GM12875 (cell line): ENCODE results near the gene ANAPC16.

ENCODE experiments used
- H3K4me3 ChIP-seq: one replicate; pipeline ENCODE4 v1.5.1; 2011; ENCODE audit warnings: low read depth, low read length, control low read depth
- TF ChIP-seq, protein P1 (sequence below): IDR thresholded peaks from 2 replicates; pipeline ENCODE4 v1.5.1; 2011; ENCODE audit warnings: low read depth, mild to moderate bottlenecking, control low read depth, inconsistent platforms, low read length, moderate library complexity, borderline replicate concordance; ENCODE audit not compliant: insufficient read depth

The ANAPC16 gene

DNA sequence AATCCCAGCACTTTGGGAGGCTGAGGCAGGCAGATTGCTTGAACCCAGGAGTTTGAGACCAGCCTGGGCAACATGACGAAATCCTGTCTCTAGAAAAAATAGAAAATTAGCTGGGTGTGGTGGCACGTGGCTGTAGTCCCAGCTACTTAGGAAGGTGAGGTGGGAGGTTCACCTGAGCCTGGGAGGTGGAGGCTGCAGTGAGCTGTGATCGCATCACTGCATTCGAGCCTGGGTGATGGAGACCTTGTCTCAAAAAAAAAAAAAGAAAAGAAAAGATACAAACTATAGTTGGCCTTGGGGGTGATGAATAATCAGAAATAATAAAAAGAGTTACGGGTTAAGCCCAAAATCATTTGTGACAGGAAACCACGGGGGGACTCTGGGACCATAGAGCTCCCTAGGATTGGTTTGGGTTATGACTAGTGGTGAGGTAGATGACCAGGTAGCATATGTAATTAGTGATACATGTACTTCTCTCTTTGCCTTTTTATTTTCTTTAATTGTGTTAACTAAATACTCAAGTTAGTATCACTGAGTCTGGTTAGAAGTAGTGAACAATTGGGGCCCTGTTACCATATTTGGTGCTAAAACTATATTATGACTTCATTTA, 10.7 kb downstream of the ANAPC16 start:
- TF ChIP-seq, protein P1, sequence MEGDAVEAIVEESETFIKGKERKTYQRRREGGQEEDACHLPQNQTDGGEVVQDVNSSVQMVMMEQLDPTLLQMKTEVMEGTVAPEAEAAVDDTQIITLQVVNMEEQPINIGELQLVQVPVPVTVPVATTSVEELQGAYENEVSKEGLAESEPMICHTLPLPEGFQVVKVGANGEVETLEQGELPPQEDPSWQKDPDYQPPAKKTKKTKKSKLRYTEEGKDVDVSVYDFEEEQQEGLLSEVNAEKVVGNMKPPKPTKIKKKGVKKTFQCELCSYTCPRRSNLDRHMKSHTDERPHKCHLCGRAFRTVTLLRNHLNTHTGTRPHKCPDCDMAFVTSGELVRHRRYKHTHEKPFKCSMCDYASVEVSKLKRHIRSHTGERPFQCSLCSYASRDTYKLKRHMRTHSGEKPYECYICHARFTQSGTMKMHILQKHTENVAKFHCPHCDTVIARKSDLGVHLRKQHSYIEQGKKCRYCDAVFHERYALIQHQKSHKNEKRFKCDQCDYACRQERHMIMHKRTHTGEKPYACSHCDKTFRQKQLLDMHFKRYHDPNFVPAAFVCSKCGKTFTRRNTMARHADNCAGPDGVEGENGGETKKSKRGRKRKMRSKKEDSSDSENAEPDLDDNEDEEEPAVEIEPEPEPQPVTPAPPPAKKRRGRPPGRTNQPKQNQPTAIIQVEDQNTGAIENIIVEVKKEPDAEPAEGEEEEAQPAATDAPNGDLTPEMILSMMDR, result no peak

DNA sequence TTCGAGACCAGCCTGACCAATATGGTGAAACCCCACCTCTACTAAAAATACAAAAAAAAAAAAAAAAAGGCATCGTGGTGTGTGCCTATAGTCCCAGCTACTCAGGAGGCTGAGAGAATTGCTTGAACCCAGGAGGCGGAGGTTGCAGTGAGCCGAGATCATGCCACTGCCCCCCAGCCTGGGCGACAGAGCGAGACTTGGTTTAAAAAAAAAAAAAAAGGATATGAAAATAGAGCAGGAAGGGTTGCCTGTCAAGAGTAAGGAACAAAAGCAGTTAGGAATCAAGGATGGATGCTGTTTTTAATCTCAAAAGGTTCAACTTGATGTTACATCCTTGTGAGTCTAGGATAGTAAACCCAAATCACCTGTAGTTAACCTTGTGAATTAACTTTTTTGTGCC, 12.0 kb downstream of the ANAPC16 start:
- H3K4me3 ChIP-seq, result no peak overlapping the region
- TF ChIP-seq, protein P1, result no peak

More for the DNA sequence above, 10.7 kb downstream of the ANAPC16 start:
- H3K4me3 ChIP-seq, result no peak overlapping the region

GRCh38 chr10:72228318-72228751, 12.5 kb downstream of the ANAPC16 start:
- H3K4me3 ChIP-seq, result no peak overlapping the region
- TF ChIP-seq, protein P1, result no peak

GRCh38 chr10:72229261-72230251, 13.7 kb downstream of the ANAPC16 start:
- no peak overlapping the region for H3K4me3 ChIP-seq
- TF ChIP-seq, protein P1, result no peak

- no peak overlapping the region for H3K4me3 ChIP-seq
- TF ChIP-seq, protein P1, result no peak
These were observed 17.8 kb downstream of the ANAPC16 start for GRCh38 chr10:72233621-72234020.

DNA sequence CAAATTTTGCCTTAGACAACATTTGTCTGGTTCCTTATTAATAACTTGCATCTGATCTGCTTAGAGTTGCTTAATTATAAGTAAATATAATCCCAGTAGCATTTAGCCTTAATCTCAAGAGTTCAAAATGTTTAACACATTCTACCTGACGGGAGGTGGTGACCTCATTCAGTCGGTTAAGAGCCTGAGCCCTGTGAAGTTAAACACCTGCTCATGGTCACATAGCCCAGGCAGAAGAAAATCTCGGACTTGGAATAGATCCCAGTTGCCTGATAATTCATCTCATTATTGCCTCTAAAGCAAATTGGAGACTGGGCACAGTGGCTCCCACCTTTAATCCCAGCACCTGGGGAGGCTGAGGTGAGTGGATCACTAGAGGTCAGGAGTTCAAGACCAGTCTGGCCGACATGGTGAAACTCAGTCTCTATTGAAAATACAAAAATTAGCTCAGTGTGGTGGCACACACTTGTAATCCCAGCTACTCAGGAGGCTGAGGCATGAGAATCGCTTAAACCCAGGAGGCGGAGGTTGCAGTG, 18.8 kb downstream of the ANAPC16 start:
- no peak overlapping the region for H3K4me3 ChIP-seq

More for the DNA sequence above, 18.8 kb downstream of the ANAPC16 start:
- TF ChIP-seq, protein P1, result no peak
